Measurements from ENCODE around the gene SLC9A8. TPM values are rescaled to one million over a fixed set of nuclear protein-coding genes. Genes with fewer than 3 reads are reported as not detected.

SLC9A8 gene
- total and polyA plus RNA-seq, 9 of the 15 experiments (the other 6 are each of a cell fraction or from before 2014, with no cell fraction given) = 0.56 to 9.7 (median 5.0) TPM

GRCh38 chr20:49785852-49786175 lies 26.8 kb upstream of the SLC9A8 start (continued):
- TF ChIP-seq TEAD4 (IDR thresholded peaks at IDR 0.05; ENCODE audit: low read length) (peak; percentile 44; the same call in 1 of the 2 replicates), TEAD4 (CRISPR knock-in tag; IDR thresholded peaks at IDR 0.05; ENCODE audit: borderline replicate concordance) (no peak), RBM14 (IDR thresholded peaks at IDR 0.05; ENCODE audit: borderline replicate concordance, insufficient read depth, low read depth, low read length) (no peak), SMARCE1 (IDR thresholded peaks at IDR 0.05) (no peak), POLR3G (IDR thresholded peaks at IDR 0.05; ENCODE audit: extremely low read depth, insufficient read length, insufficient replicate concordance) (no peak), BCLAF1 (IDR thresholded peaks at IDR 0.05; ENCODE audit: borderline replicate concordance in 1 of 2, control insufficient read depth in 1 of 2, low read depth in 2 of 2, low read length in 1 of 2) (no peak), MAFF (IDR thresholded peaks at IDR 0.05; ENCODE audit: low read length) (no peak), ZNF354B (CRISPR knock-in tag; IDR thresholded peaks at IDR 0.05) (no peak), MEF2D (tag; conservative IDR thresholded peaks at IDR 0.05; ENCODE audit: low read depth) (no peak), ZNF277 (CRISPR knock-in tag; IDR thresholded peaks at IDR 0.05; ENCODE audit: borderline replicate concordance) (no peak), ESRRA (IDR thresholded peaks at IDR 0.05; ENCODE audit: borderline replicate concordance, low read depth) (peak; percentile 24; the same call in 1 of the 2 replicates), TBP (optimal IDR thresholded peaks at IDR 0.05; ENCODE audit: low read depth, low read length) (no peak), SPI1 (IDR thresholded peaks at IDR 0.05; ENCODE audit: borderline replicate concordance, low read depth, low read length) (0 out of 2 replicates have a peak, but pooled peaks have one; percentile 32), FOXA3 (CRISPR knock-in tag; conservative IDR thresholded peaks at IDR 0.05 in 1 of 2, IDR thresholded peaks at IDR 0.05 in 1 of 2) (no peak), ZNF239 (CRISPR knock-in tag; IDR thresholded peaks at IDR 0.05) (no peak), GABPA (tag; conservative IDR thresholded peaks at IDR 0.05; ENCODE audit: low read depth) (no peak), ETV1 (tag; conservative IDR thresholded peaks at IDR 0.05; ENCODE audit: low read depth) (no peak), HMG20B (CRISPR knock-in tag; IDR thresholded peaks at IDR 0.05) (no peak)
- TF ChIP-seq, protein P1, sequence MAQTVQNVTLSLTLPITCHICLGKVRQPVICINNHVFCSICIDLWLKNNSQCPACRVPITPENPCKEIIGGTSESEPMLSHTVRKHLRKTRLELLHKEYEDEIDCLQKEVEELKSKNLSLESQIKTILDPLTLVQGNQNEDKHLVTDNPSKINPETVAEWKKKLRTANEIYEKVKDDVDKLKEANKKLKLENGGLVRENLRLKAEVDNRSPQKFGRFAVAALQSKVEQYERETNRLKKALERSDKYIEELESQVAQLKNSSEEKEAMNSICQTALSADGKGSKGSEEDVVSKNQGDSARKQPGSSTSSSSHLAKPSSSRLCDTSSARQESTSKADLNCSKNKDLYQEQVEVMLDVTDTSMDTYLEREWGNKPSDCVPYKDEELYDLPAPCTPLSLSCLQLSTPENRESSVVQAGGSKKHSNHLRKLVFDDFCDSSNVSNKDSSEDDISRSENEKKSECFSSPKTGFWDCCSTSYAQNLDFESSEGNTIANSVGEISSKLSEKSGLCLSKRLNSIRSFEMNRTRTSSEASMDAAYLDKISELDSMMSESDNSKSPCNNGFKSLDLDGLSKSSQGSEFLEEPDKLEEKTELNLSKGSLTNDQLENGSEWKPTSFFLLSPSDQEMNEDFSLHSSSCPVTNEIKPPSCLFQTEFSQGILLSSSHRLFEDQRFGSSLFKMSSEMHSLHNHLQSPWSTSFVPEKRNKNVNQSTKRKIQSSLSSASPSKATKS (CRISPR knock-in tag; IDR thresholded peaks at IDR 0.05) = no peak
- TF ChIP-seq, protein P2, sequence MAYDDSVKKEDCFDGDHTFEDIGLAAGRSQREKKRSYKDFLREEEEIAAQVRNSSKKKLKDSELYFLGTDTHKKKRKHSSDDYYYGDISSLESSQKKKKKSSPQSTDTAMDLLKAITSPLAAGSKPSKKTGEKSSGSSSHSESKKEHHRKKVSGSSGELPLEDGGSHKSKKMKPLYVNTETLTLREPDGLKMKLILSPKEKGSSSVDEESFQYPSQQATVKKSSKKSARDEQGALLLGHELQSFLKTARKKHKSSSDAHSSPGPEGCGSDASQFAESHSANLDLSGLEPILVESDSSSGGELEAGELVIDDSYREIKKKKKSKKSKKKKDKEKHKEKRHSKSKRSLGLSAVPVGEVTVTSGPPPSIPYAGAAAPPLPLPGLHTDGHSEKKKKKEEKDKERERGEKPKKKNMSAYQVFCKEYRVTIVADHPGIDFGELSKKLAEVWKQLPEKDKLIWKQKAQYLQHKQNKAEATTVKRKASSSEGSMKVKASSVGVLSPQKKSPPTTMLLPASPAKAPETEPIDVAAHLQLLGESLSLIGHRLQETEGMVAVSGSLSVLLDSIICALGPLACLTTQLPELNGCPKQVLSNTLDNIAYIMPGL (CRISPR knock-in tag; IDR thresholded peaks at IDR 0.05) = no peak

All from K562 (cell line).